Prostate gland (tissue), 2 donors: ENCODE measurements around the gene SCUBE1.
A peak's percentile ranks its signal among the peaks of the same experiment; 100 is the strongest.

ENCODE experiments used
- POLR2A ChIP-seq: fragments of 450-650 bp; IDR thresholded peaks from one replicate; pipeline ENCODE4 v1.6.1; 2016; ENCODE audit warnings: antibody characterized with exemption, mild to moderate bottlenecking
- TF ChIP-seq, protein P1 (sequence below), 4 experiments: fragments of 200-600 bp in 2 of 4; fragments of 450-650 bp in 2 of 4; sonication (generic) in 2 of 4; IDR thresholded peaks; 1 replicate in 3 of 4; 2 replicates in 1 of 4; pipeline ENCODE4 v1.5.1; 2016 to 2019; ENCODE audit warnings: antibody characterized with exemption in 4 of 4, mild to moderate bottlenecking in 2 of 4, moderate library complexity in 2 of 4

- TF ChIP-seq, protein P1, sequence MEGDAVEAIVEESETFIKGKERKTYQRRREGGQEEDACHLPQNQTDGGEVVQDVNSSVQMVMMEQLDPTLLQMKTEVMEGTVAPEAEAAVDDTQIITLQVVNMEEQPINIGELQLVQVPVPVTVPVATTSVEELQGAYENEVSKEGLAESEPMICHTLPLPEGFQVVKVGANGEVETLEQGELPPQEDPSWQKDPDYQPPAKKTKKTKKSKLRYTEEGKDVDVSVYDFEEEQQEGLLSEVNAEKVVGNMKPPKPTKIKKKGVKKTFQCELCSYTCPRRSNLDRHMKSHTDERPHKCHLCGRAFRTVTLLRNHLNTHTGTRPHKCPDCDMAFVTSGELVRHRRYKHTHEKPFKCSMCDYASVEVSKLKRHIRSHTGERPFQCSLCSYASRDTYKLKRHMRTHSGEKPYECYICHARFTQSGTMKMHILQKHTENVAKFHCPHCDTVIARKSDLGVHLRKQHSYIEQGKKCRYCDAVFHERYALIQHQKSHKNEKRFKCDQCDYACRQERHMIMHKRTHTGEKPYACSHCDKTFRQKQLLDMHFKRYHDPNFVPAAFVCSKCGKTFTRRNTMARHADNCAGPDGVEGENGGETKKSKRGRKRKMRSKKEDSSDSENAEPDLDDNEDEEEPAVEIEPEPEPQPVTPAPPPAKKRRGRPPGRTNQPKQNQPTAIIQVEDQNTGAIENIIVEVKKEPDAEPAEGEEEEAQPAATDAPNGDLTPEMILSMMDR (IDR thresholded peaks at IDR 0.05), result no peak
- peak; percentile 89 for TF ChIP-seq POLR2A
Observed at GRCh38 chr22:43151251-43152002, 191.7 kb downstream of the SCUBE1 start, which contains the start of gene TSPO.
